GM15510 (cell line): ENCODE data around the gene DDN.

Experiments
- POLR2A ChIP-seq: IDR thresholded peaks from 3 replicates; pipeline ENCODE4 v1.6.1; 2011; ENCODE audit warnings: borderline replicate concordance; ENCODE audit not compliant: insufficient read length; ENCODE audit errors: extremely low read depth

DDN gene

DNA sequence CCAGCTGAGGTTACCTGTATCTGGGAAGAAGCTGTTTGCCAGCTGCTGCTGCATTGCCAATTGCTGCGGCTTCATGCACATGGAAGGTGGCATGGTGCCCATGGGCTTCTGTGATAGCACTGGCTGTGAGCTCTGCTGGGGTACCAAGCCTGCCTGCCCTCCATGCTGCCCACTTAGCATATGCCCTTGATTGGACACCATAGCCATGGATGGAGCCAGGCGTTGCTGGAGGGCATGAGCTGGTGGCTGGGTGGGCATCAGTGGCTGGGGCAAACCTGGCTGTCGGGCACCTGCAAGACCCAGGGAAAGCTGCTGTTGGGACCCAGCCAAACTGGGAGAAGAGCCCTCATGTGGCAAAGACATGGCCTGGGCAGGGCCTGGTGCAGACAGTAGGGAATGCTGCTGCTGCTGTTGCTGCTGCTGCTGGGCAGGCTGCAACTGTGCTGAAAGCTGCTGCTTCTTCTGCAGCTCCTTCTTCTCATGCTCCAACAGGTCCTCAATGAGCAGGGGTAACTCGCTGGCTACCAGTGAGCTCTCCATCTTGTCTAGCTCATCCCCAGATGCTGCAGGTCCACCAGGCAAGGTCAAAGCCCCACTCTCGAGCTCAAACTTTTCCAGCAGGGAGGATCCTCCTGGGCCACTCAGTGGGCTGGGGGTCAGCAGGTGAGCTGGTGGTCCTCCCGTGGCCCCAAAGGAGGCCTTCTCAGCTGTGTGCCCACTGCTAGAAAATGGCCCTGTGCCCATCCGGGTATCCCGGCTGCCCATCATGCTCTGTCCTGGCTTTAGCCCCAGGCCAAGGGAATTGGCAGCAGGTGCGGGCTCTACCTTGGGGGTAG is 38.2 kb upstream of the DDN start:
- no peak for TF ChIP-seq POLR2A

DNA sequence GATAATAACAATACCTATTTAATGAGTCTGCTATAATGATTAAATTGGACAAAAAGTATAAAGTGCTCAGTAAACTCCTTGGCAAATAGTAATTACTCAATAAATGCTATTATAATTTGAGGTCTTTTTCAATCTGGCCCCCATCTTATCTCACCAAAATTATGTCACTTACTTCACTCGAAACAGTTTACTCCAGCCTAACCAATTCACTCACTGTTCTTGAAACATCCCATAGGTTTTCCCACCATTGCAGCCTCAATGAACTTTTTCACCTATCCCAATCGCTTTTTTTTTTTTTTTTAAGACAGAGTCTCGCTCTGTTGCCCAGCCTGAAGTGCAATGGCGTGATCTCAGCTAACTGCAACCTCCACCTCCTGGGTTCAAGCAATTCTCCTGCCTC is 36.9 kb upstream of the DDN start:
- TF ChIP-seq POLR2A: no peak

DNA sequence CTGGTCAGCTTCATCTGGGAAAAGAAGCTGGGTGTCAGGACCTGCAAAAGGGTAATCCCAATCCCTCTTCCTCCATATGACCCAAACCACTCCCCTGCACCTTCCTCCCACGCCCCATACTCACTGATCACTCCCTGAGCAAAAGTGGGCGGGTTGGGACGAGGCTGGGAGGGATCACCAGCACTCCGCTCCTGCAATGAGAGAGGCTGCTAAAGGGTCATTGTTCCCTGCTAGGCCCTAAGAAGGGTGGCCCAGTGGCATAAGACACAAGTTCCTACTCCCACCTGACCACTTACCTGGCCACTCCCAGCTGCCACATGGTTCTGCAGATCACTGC is 35.1 kb upstream of the DDN start:
- TF ChIP-seq POLR2A: no peak

DNA sequence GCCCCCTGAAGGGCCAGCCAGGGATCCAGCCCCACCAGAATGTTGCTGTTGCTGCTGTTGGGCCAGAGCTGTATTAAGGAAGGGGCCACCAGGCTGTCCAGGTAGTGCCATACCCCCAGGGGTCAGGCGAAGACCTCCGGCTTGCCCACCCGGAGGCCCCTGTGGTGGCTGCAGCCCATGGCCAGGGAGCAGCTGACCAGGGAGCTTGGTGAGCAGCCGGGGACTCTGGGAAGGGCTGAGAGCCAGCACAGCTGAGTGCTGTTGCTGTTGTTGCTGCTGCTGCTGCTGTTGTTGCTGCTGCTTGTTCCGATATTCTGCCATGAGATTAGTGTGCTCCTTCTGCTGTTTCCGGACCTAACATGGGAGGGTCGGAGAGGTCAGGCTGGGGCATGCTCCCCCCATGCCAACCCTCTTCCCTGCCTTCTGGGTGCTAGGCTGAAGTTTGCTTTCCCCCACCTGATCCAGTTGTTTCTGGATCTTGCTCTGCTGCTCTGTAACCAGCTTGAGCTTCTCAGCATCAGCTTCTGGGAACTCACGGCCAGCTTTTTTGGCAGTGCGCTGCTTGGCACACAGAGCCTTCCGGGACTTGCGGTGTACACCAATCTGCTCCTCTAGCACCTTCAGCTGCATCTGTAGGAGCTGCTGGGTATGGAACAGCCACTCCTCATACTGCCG is 34.6 kb upstream of the DDN start:
- no peak for TF ChIP-seq POLR2A

DNA sequence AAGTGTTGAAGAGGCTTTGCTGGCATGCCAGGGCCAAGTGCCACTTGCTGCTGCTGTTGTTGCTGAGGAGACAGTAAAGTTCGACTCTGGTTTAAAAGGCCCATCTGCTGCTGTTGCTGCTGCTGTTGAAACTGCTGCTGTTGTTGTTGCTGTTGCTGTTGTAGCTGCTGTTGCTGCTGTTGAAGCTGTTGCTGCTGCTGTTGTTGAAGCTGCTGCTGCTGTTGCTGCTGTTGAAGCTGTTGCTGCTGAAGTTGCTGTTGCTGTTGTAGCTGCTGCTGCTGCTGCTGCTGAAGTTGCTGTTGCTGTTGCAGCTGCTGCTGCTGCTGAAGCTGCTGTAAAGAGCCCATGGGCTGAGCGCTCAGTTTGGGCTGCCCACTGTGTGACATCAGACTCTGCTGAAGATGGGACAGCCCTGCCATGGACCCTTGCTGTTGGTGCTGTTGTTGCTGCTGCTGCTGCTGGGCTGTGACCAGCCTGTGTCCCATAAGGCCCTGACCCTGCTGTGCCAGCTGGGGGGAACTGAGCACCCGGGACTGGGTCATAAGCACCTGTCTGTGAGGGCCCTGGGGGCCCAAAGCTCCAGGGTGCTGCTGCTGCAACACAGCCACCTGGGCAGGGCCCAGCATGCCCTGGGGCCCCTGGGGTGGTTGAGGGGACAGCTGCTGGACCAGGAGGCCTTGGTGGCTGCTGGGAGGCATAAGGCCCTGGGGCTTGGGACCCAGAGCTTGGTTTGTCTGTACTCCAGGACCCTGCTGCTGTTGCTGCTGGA is 33.7 kb upstream of the DDN start:
- TF ChIP-seq POLR2A: no peak

DNA sequence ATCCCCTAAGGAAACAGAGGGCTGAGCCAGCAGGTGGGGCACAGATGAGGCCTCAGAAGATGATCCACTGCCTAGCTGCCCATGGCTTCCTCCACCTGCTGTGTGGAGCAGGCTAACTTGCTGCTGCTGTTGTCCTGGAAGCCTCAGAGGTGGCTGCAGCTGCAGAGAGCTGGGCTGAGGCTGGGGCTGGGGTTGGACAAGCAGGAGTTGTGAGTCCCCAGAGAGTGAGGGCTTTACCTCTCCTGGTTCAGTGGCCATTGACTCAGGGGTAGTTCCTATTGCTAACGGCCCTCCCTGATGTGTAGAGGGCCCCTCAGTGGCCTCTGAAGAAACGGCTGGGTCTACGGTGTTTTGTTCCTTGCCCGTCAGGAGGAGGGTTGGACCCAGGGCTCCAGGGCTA is 33.1 kb upstream of the DDN start:
- TF ChIP-seq POLR2A: no peak

DNA sequence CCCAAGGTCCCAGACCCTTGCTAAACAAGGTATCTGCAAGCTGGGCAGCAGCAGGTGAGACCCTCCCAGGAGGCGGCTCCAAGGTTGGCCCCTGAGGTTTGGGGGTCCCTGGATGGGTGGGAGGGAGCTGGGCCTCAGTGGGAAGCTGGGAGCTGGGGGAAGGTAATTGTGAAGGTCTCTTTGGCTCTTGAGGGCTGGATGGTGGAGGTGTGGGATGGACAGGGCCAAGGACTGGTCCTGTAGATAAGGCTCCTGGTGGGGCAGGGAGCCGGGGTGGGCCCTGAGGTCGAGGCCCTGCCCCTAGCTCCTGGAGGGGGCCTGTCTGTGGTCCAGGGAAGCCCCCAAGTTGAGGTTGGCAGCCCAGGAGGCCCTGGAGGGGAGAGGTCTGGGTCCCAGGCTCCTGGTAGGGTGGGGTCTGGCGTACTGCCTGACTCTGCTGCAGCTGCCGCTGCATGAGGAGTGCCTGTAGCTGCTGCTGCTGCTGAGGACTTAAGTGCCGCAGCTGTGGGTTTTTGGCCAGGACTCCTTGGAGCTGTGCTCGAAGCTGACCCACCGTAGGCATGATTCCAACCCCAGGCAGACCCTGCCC is 32.5 kb upstream of the DDN start:
- TF ChIP-seq POLR2A: no peak

DNA sequence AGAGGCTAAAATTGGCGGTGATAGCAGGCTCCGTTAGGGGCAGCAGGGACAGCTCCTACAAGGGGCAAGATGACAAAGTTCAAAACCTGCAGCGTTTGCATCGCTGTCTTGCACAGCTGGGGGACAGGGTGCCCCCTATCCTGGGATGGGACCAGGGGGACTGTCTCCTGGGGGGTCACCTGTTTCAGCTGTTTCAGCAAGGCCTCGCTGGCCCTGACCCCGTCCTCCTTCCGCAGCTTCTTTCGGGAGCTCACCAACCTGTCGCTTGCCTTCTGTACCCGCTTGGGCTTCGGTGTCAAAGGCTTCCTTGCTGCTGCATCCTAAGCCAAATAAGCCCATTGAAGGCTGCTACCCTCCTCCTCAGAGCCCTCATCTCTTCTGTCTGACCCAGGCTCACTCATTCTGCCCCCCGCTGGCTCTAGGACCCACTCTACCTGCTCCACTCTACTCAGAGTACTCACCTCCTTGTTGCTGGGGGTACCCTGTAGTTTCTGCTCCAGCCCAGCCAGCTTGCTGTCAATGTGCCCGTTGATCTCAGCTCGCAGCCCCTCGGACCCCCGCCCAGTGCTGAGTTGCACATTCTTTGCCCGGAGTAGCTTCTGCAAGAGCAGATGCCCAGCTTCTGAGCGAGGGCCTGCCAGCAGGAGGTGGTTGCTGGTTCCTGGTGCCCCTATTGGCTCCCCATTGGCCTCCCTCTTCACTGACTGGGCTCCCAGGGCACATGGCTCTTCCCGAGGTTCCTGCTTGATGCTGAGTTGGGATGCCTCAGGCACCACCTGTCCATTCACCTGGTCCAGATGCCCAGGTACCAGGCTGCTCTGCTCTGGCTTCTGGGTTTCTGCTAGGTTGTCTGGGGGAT is 31.8 kb upstream of the DDN start:
- no peak for TF ChIP-seq POLR2A

DNA sequence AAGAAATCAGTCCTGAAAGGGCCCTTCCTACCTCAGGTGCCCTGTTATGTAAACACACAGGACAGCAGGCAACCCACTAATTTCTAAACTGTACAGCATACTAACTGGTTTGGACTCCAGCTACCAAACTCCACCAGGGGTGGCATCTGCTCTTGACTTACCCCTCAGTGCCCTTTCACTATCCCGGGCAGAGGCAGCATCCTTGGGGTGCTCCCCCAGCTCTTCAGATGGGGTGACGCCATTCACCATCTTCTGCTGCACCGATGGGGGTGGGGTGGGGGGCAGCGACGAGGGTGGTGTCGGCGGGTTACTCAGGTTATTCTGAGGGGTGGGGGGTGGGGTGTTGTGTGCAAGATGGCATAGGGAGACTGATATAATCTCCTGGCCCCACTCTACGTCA is 30.9 kb upstream of the DDN start:
- TF ChIP-seq POLR2A: no peak

DNA sequence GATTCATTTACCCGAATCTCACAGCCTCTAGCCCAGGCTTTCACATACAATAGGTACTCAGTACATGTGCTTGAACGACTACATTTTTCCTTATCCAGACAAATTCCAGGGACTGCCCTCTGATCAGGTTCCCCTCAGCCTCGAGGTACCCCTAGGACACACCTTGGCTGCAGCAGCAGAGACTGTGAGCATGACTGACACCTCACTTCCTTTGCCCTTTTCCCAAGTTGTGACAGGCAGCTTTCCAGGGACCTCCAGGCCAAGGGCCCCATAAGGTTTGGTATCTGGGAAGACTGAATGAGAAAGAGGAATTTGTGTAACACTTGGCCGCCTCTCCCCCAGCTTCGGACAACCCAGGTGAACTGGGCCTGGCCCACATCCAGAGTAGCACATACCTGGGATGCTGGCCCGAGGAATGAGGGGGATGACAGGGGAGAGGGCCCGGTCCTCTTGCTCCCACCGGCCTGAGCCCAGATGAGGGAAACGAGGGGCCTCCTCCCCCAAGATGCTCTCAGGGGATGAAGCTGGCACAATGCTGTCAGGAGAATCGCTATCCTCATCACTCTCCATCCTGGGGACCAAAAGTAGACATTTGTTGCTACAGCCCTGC is 29.6 kb upstream of the DDN start:
- TF ChIP-seq POLR2A: no peak

DNA sequence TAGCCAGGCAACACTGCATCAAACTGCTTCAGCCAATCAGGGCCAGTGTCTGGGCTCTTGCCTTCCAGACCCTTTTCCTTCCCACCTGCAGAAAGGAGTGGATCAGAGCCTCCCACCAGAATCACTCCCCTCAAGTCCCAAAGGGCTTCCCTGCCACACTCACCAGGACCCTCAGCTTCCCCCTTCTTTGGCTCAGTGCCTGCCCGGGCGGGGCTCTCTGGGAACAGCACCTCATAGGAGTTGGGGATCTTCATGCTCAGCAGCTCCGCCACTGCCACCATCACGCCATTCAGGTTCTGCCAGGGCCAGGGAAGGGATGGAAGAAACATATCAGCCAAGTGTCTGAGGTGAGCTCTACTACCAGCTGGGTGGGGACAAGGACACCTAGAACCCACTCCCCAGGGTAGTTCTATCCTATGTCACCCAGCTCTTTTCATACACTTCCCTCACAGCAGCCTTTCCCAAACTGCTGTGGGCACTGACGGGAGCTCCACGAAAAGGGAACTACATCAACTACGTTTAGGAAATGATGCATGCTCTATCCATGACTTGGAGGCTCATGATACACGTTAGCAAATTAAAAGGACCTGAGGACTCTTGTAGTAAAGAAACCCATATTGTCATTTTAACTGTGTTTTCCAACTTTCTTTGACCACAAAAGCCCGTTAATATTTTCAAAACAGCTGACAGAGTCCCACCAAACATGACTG is 28.8 kb upstream of the DDN start:
- no peak for TF ChIP-seq POLR2A

DNA sequence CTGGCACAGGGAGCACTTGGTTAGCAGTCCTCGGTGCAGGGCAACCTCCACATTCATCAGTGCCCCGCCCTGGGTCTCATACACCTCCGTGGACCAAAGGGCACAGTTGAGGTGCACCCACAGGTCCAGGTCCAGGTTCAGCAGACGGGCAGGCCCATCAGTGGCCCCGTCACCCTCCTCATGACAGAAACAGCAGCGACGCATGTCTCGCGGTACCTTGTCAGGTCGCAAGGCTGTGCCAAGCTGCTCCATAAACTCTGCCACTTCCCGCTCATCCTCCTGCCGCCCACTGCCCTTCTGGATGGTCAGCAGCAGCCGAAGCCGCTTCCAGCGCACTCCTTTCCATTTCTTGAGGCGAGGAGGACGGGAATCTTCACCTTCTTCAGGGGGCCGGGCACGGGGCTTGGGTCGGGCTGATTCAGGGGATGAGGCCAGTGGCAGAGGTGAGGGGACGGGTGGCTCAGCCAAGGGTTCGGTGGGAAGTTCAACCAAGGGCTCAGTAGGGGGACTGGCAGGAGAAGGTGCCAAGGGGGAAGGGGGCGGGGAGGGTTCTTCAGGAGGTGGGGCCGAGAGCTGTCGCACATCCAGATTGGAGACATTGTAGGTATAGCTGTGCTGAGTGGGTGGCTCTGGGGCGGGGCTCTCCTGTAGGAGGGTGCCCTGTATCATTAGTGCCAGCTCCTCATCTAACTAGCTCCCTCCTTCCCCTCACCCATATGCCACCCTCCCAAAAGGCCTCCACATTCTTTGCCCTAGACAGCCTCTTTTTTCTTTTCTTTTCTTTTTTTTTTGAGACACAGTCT is 27.7 kb upstream of the DDN start:
- no peak for TF ChIP-seq POLR2A
